Colonic mucosa (tissue), 4 donors: ENCODE results near the gene PDS5B. TPM values are rescaled to one million over a fixed set of nuclear protein-coding genes. Genes with fewer than 3 reads are reported as not detected.

Experiments
- DNase-seq: peaks from one replicate; pipeline ENCODE4 v3.0.0-alpha.2; 2020
- H3K27ac ChIP-seq: fragments of 200-600 bp; one replicate; pipeline ENCODE4 v1.8.0; 2021
- H3K27me3 ChIP-seq: fragments of 200-600 bp; one replicate; pipeline ENCODE4 v1.8.0; 2021
- H3K36me3 ChIP-seq: fragments of 200-600 bp; one replicate; pipeline ENCODE4 v1.8.0; 2021
- H3K4me1 ChIP-seq: fragments of 200-600 bp; one replicate; pipeline ENCODE4 v1.8.0; 2021; ENCODE audit warnings: mild to moderate bottlenecking
- H3K4me3 ChIP-seq: fragments of 200-600 bp; one replicate; pipeline ENCODE4 v1.8.0; 2021
- H3K9ac ChIP-seq, 2 donors: one replicate each; pipeline ENCODE4 v1.7.0; 2013; ENCODE audit warnings: control low read depth in 2 of 2, low read depth in 2 of 2, low read length in 2 of 2
- H3K9me3 ChIP-seq: fragments of 200-600 bp; one replicate; pipeline ENCODE4 v1.8.0; 2021
- intact Hi-C: fragments of 100-400 bp; cut with DNase I; formaldehyde crosslinking; loops from one replicate; pipeline ENCODE4 v1.14.1; 2022
- total RNA-seq, 2 donors: library from RNA; stranded (reverse); fragmentation: NEBNext Ultra II Directional in 1 of 2; extraction: Animal tissue kit (Norgen Biotek cat#: 25700) in 1 of 2; gene quantifications; one replicate each; pipeline ENCODE4 v1.2.1, GENCODE V29; 2021
- TF ChIP-seq, protein P1 (sequence below): fragments of 200-600 bp; IDR thresholded peaks from one replicate; pipeline ENCODE4 v1.8.0; 2022; ENCODE audit warnings: antibody characterized with exemption, mild to moderate bottlenecking
- donor health status: healthy.
- donor health status: DM: no; HTN: no; CAD: no.
- donor health status: DM: no; HTN: no; CAD: no.

Gene PDS5B
- total RNA-seq, 2 donors from 2014 or later = 34.0 to 37.0 TPM

DNA sequence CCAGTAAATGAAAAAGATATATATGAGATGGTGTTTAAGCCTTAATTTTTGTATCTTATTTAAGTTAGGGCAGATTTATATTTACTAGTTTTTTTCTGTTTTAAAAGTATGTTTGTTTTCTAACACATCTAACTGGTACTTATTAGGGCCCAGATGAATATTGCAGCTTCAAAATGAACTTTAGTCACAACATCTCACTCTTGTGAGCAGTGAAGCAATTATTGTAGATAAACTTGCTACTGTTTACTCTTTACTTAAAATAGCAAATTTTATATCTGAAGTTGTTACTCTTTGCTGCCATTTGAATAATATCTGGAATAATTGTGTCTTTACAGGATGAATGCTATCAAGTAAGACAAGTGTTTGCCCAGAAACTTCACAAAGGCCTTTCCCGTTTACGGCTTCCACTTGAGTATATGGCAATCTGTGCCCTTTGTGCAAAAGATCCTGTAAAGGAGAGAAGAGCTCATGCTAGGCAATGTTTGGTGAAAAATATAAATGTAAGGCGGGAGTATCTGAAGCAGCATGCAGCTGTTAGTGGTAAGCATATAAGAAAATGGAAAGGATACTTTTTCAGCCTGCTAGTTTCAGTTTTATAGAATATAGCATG, 166.8 kb downstream of the PDS5B start:
- no peak for DNase-seq
- Histone ChIP-seq H3K4me1 (no peaks in the 10 kb centered on the region), H3K36me3 (no peaks in the 10 kb centered on the region), H3K9me3 (no peaks in the 10 kb centered on the region), H3K4me3 (no peak overlapping the region), H3K27me3 (no peaks in the 10 kb centered on the region), H3K9ac (no peak overlapping the region), H3K27ac (no peak overlapping the region)
- TF ChIP-seq, protein P1, sequence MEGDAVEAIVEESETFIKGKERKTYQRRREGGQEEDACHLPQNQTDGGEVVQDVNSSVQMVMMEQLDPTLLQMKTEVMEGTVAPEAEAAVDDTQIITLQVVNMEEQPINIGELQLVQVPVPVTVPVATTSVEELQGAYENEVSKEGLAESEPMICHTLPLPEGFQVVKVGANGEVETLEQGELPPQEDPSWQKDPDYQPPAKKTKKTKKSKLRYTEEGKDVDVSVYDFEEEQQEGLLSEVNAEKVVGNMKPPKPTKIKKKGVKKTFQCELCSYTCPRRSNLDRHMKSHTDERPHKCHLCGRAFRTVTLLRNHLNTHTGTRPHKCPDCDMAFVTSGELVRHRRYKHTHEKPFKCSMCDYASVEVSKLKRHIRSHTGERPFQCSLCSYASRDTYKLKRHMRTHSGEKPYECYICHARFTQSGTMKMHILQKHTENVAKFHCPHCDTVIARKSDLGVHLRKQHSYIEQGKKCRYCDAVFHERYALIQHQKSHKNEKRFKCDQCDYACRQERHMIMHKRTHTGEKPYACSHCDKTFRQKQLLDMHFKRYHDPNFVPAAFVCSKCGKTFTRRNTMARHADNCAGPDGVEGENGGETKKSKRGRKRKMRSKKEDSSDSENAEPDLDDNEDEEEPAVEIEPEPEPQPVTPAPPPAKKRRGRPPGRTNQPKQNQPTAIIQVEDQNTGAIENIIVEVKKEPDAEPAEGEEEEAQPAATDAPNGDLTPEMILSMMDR = no peak
- intact Hi-C loops = no loop called here

DNA sequence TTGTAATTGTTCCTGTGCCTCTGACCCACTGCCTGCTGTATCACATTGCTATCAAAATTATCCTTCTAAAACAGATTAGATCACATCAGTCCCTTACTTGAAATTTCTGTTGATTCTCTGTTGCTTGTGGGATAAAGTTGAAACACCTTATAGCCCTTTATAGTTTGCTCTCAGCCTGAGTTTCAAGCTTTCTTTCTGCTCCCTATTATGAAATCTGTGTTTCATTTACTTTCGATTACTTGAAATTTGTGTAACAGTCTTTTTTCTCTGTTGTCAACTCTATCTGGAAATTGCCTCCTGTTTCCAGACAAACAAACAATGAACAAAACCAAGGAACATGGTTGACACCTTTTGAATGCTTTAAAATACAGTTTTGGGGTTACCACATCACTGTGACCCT, 167.9 kb downstream of the PDS5B start:
- H3K27ac ChIP-seq = no peak overlapping the region
- no peak for DNase-seq
- H3K4me3 ChIP-seq = no peak overlapping the region
- intact Hi-C loops = no loop called here
- TF ChIP-seq, protein P1 = no peak
- no peaks in the 10 kb centered on the region for H3K9me3 ChIP-seq
- H3K36me3 ChIP-seq = no peaks in the 10 kb centered on the region
- no peaks in the 10 kb centered on the region for H3K4me1 ChIP-seq
- H3K9ac ChIP-seq = no peak overlapping the region
- H3K27me3 ChIP-seq = no peaks in the 10 kb centered on the region

DNA sequence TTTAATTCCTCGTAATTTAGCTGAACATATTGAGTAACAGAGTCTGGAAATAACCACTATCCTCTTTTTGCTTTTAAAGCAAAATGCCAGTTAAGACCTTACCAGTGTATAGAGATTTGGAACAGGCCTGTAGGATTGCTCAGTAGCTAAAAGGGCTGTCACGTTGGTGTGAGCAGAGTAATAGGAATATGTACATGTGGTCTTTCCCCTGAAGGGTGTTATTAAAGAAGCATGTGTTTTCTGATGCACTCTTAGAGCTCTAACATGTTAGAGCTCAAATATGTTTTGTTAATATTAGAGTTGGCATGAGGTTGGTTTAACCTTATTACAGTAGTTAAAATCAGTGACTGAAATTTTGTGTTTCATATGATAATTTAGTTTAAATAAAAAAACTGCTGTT, 172.9 kb downstream of the PDS5B start:
- Histone ChIP-seq H3K27me3 (no peaks in the 10 kb centered on the region), H3K9ac (no peak overlapping the region), H3K36me3 (peaks cover 4% of the 10 kb centered on the region), H3K27ac (no peak overlapping the region), H3K4me1 (no peaks in the 10 kb centered on the region), H3K9me3 (no peaks in the 10 kb centered on the region), H3K4me3 (no peak overlapping the region)
- no peak for DNase-seq
- intact Hi-C loops = no loop called here
- TF ChIP-seq, protein P1 = no peak

DNA sequence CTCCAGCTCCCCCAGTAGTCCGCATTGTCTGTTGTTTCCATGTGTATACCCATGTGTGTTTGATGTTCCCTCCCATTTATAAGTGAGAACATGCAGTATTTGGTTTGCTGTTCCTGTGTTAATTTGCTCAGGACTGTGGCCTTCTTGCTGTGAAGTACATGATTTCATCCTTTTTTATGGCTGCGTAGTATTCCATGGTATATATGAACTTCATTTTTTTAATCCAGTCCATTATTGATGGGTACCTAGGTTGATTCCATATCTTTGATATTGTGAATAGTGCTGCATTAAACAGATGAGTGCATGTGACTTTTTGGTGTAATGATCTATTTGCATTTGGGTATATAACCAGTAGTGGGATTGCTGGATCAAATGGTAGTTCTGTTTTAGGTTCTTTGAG, 175.2 kb downstream of the PDS5B start:
- Histone ChIP-seq H3K9me3 (no peaks in the 10 kb centered on the region), H3K27ac (no peak overlapping the region), H3K9ac (no peak overlapping the region), H3K4me1 (no peaks in the 10 kb centered on the region), H3K4me3 (no peak overlapping the region), H3K27me3 (no peaks in the 10 kb centered on the region), H3K36me3 (peaks cover 4% of the 10 kb centered on the region)
- DNase-seq = no peak
- intact Hi-C loops = no loop called here
- TF ChIP-seq, protein P1 = no peak

DNA sequence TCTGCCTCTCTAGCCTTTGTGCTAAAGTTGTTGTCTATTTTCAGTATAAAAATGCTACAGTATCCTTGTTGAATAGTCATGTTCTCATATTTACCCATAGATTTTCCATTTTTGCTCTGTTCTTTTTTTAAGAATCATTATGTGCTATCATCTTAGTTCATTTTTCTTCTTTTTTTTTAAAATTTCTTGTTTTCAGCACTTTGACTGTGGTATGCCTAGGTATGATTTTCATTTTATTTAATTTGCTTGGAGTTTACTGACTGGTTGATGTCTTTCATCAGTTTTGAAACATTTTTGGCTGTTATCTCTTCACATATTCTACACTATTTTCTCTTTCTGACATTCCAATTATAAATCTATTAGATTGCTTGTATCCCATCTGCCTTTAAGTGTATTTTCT, 192.9 kb downstream of the PDS5B start:
- no peak overlapping the region for H3K27ac ChIP-seq
- H3K4me1 ChIP-seq = no peaks in the 10 kb centered on the region
- no peak for DNase-seq
- H3K9me3 ChIP-seq = no peaks in the 10 kb centered on the region
- no peaks in the 10 kb centered on the region for H3K36me3 ChIP-seq
- intact Hi-C loops = no loop called here
- H3K27me3 ChIP-seq = no peaks in the 10 kb centered on the region
- TF ChIP-seq, protein P1 = no peak
- H3K4me3 ChIP-seq = no peak overlapping the region
- no peak overlapping the region for H3K9ac ChIP-seq
